ENCODE results near the gene KRT13.

Gene KRT13

DNA sequence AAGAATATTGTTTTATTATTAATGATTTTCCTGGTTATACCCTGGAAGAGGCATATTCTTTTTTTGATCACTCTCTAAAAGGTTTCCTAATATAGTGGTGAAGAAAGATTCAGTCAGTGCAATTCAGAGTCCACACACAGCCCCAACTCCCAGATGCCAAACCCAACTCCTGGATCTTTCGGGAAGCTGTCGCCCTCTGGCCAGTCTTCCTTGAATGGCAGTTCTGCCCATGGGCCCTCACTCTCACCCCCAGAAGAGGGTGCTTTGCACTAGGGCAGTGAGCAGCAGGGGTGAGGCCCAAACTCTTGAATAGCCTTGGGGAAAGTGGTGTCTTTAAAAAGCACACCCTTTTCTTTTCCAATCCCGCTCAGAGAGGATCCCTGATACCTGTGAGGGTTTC is 49.2 kb downstream of the KRT13 start:
- DNase-seq (ENCODE audit: low read depth): no peak
- TF ChIP-seq, protein P1, sequence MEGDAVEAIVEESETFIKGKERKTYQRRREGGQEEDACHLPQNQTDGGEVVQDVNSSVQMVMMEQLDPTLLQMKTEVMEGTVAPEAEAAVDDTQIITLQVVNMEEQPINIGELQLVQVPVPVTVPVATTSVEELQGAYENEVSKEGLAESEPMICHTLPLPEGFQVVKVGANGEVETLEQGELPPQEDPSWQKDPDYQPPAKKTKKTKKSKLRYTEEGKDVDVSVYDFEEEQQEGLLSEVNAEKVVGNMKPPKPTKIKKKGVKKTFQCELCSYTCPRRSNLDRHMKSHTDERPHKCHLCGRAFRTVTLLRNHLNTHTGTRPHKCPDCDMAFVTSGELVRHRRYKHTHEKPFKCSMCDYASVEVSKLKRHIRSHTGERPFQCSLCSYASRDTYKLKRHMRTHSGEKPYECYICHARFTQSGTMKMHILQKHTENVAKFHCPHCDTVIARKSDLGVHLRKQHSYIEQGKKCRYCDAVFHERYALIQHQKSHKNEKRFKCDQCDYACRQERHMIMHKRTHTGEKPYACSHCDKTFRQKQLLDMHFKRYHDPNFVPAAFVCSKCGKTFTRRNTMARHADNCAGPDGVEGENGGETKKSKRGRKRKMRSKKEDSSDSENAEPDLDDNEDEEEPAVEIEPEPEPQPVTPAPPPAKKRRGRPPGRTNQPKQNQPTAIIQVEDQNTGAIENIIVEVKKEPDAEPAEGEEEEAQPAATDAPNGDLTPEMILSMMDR (IDR thresholded peaks at IDR 0.05; ENCODE audit: control insufficient read depth, extremely low read depth, insufficient read depth): no peak
- no peak overlapping the region for H3K4me3 ChIP-seq (ENCODE audit: low read depth, low read length)

DNA sequence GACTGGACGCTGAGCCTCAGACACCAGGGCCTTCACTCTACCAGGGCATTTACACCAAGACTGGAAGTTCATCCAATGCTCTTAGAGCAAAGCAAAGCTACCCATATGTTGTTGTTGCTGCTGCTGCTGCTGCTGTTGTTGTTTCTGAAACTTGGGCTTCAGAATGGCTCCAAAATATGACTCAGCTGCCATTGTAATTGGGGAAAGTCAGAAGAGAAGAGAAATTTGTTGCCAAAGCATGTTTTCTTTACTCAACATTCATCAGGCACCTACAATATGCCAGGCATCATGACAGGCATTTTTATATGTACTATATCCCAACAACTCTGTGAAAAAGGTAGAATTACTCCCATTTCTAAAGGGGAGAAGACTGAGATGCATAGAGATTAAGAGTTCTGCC is 50.2 kb downstream of the KRT13 start:
- TF ChIP-seq, protein P1 (IDR thresholded peaks at IDR 0.05; ENCODE audit: control insufficient read depth, extremely low read depth, insufficient read depth): no peak
- no peak for DNase-seq (ENCODE audit: low read depth)
- no peak overlapping the region for H3K4me3 ChIP-seq (ENCODE audit: low read depth, low read length)

DNA sequence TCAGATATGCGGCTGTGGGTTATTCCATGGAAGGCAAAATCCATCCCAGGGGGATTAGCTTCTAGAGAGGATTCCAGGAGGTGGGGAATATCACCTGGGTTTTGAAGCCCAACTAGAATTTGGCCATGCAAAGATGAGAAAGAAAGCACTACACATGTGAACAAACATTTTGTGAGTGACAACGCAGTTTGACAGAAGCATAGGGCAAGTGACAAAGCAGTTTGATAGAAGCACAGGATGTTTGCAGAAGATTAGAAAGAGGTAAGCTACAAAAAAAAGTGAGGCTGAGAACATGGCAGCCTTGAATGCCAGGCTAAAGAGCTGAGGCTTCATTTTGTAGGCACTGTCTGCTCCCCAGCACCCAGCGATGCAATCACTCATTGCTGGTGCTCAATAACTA is 52.3 kb downstream of the KRT13 start:
- DNase-seq (ENCODE audit: low read depth): no peak
- TF ChIP-seq, protein P1 (IDR thresholded peaks at IDR 0.05; ENCODE audit: control insufficient read depth, extremely low read depth, insufficient read depth): no peak
- H3K4me3 ChIP-seq (ENCODE audit: low read depth, low read length): no peak overlapping the region

DNA sequence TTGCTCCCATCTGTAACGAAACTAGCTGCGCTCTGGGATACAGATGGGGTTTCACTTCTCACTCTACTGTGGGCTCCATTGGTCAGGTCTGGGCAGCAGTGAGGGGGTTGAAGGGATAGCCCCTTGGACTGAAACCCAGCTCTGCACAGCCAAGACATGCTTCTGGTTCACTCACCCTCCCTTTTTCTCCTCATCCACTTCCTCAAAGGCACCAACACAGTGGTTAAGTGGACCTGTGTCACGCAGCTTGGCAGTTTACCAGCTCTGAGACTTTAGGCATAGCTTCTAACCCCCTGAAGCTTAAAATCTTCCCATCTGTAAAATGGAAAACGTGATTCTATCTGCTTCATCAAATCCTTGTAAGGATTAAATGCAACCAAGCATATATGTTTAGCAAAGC is 53.1 kb downstream of the KRT13 start:
- TF ChIP-seq, protein P1 (IDR thresholded peaks at IDR 0.05; ENCODE audit: control insufficient read depth, extremely low read depth, insufficient read depth): no peak
- H3K4me3 ChIP-seq (ENCODE audit: low read depth, low read length): no peak overlapping the region
- DNase-seq (ENCODE audit: low read depth): no peak

DNA sequence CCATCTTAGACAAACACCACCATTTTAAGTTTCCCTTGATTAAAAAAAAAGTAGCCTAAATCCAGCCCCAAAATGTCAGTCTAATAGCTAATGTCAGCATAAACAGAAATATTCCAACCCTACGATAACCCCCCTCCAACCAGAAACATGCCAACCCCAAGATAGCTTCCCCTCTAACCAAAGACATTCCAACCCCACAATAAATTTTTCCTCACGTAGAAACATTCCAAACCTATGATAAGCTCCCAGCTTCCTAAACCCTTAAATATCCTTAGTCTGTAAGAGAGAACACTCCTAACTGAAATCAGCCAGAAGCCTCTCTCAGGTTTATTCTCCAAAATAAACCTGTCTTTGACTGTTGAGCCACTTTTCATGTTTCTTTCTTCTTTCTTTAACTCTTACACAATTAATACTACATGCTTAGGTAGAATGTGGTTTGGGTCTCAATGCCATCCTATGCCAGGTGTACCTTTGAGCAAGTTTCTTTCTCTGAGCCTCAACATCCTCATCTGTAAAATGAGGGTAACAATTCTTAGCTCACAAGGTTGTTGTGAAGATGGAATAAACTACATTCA is 54.2 kb downstream of the KRT13 start:
- H3K4me3 ChIP-seq (ENCODE audit: low read depth, low read length): no peak overlapping the region
- DNase-seq (ENCODE audit: low read depth): no peak
- TF ChIP-seq, protein P1 (IDR thresholded peaks at IDR 0.05; ENCODE audit: control insufficient read depth, extremely low read depth, insufficient read depth): no peak
